HuH-7.5 (cell line): ENCODE data around the gene SCTR.
"Not testable (repeated sequence)": the region's sequence is repeated elsewhere in the genome, so short reads cannot be mapped to it uniquely, and the experiment has no call there.

ENCODE experiments used
- DNase-seq: peaks from one replicate; pipeline ENCODE4 v3.0.0; 2011; ENCODE audit warnings: low spot score

SCTR gene

DNA sequence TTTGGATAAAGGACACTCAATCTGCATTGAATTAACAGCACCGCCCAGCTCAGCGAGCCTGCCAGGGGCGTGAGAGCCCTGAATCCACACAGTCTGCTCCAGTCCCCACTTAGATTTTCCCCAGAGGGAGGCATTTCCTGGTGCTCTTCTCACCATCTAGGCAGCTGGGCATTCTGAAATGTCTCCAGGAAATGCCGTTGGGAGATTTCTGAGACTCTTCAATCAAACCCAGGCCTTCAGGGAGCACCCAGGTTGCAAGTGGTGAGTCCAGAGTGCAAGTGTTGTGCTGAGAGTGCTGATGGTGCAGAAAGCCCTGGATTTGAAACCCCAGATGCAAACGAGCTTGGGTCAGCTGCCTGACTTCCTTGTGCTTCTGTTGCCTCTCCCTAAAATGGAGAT, 116.1 kb downstream of the SCTR start:
- no peak for DNase-seq

DNA sequence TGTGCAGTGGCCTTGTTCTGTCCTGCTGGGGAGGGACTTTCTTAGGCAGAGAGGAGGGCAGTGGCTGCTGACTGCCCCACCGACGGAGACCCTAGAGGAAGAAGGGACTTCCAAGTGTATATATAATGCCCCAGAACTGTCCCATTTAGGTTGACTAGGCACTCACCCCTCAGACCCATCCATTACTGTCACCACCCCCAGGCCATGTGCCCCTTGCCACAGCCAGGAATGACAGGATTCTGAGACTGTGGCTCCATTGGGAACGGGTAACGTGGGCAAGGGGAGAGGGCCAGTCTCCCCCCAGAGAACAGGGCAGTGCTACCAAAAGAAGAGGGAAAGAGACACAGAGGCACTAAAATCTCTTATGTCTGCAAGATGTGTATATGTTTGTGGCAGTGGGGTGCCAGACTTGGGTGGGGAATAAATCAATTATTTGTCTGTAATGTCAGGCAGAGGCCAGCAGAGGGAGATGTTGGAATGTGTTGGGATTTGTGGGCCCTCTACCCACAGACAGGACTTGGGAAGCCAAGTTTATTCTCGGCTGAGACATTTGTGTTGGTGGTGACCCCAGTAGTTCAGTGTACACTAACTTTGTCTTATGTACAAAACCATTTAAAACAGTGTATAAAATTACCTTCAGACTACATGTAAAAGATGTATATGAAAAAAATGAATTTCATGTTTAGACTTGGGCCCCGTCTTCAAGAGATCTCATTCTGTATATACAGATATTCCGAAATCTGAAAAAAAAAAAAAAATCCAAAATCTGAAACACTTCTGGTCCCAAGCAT, 116.7 kb downstream of the SCTR start:
- DNase-seq = no peak

DNA sequence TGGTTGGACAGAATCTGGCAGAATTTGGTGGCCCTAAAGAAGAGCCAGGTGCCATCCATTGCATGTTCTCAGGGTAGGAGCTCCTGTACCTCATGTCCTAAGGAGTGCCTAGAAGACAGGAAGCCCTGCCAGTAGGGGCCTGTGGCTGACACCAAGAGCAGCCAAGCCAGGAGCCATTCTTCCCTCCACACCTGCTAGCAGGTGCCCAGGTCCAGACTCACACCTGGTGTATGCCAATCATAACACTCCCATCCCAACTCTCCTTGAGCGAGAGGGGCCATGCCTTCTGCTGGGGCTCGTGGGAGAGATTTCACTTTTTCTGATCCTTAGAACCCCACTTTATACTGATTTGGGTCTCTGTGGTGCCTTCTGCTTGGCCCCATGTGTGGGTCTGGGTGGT, 119.1 kb downstream of the SCTR start:
- DNase-seq = no peak

DNA sequence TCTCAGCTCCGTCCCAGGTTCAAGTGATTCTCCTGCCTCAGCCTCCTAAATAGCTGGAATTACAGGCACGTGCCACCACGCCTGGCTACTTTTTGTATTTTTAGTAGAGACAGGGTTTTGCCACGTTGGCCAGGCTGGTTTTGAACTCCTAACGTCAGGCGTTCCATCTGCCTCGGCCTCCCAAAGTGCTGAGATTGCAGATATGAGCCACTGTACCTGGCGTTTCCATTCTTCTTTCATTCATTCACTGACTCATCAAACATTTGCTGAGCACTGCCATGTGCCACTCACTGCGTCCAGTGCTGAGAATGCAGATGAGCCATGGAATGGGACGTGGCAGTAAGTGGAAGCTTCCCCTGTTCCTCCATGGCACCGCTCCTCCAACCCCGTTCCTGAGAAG, 120.7 kb downstream of the SCTR start:
- DNase-seq = not testable (repeated sequence)

DNA sequence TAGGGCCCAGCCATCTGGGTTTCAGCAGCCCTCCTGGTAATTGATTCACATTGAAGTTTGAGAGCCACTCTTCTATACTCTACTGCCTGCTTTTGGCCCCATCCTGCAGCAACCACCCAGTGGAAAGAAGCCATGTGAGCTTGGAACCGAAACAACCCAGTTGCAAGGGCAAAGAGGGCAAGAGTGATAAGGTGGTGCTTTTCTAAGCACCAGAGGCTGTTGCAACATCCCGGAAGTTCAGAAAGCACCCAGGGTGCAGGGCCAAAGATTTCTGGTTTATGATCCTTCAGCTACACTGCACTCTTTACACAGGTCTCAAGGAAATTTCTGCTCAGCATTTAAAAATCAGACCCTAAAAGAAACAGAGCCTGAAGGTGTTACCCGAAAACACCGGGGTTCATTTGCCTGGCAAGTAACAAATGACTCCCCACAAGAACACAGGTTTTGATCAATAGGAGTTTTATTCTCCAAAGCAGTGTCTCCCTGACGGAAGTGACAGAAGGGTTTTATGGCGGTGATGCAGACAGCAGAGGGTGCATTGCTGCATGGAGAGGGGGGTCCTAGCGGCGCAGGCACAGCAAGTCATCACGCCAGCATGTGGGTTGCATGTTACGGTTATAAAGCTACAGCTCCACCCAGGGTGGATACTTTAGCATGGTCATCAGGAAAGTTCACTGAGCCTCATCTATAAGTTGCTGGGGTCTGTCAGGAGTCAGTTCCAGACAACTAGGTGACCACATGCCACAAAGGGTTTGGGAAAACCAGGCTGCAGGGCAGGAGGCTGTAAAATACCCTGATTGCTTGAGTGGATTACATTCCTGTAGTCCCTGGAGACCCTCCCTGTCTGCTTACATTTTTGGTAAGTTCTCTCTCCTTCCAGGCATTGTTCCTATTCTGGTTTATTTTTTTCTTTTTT, 121.4 kb downstream of the SCTR start:
- peak; percentile 64 for DNase-seq

DNA sequence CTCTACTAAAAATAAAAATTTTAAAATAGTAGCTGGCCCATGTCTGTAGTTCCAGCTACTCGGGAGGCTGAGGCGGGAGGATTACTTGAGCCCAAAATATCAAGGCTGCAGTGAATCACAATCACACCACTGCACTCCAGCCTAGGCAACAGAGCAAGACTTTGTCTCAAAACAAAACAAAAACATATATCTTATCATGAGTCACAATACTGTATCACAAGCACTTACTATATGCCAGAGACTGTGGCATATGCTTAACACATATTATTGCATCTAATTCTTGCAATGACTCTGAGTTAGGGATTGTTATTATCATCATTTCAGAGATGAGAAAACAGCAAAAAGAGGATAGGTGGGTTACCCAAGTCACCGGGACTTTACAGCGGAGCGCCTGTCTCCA, 122.2 kb downstream of the SCTR start:
- no peak for DNase-seq

DNA sequence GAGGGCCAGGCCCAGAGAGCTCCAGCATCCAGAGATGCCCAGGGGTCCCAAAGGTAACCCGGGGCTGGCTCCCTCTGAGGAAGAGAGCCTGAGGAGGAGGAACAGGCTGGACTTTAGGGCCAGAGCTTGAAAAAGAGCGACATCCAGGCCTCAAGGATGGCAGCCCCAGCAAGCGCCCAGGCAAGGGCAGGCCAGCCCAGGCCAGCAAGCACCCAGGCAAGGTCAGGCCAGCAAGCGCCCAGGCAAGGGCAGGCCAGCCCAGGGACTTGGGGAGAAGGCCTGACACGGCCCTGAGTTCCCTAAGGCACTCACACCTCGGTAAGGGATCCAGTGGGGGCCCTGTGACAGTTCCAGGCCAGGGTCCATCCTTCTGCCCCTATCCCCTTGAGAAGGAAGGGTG, 127.1 kb downstream of the SCTR start:
- DNase-seq = no peak

DNA sequence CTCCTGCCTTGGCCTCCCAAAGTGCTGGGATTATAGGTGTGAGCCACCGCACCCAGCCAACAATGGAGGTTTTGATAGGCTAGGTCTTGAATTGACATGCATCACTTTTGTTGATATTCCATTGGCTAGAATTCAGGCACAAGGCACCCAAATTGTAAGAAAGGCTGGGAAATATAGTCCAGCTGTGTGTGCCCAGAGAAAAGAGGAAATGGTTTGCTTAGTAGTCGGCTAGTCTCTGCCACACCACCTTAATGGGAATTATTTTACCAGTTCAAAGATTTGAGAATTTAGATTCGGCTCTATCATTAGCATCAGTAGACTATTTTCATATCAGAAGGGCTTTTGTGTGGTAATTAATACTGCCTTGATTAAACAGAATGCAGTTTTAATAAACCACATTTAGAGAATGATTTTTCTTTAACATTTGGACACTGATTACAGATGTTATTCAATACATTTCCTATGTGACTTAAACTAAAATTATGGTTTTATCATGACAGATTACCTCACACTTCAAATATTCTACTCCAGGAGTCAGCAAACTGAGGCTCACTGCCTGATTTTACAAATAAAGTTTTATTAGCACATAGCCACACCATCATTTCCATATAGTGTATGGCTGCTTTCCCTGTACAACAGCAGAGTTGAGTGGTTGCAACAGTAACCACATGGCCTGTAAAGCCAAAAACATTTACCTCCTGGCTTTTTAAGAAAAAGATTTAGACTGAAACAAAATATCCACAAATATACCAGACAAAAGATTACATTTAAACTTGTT, 130.1 kb downstream of the SCTR start:
- DNase-seq = no peak
